Liver (tissue), 3 donors: Measurements from ENCODE around the gene ENPP1.

Source experiments
- CTCF ChIP-seq: fragments of 150-350 bp; IDR thresholded peaks from 2 replicates; pipeline ENCODE4 v1.5.1; 2017; ENCODE audit warnings: improper control_type of control experiment, low read depth, low read length; ENCODE audit not compliant: missing input control
- MAX ChIP-seq: IDR thresholded peaks from 2 replicates; pipeline ENCODE4 v1.6.1; 2016; ENCODE audit warnings: antibody characterized with exemption
- RAD21 ChIP-seq, 2 donors: IDR thresholded peaks; 2 replicates each; pipeline ENCODE4 v1.6.1; 2016; ENCODE audit warnings: antibody characterized with exemption in 2 of 2, mild to moderate bottlenecking in 2 of 2
- REST ChIP-seq: IDR thresholded peaks from 2 replicates; pipeline ENCODE4 v1.6.1; 2016; ENCODE audit warnings: antibody characterized with exemption, mild to moderate bottlenecking
- RXRA ChIP-seq, 2 donors: IDR thresholded peaks; 2 replicates each; pipeline ENCODE4 v1.6.1; 2017 to 2018; ENCODE audit warnings: antibody characterized with exemption in 2 of 2, mild to moderate bottlenecking in 1 of 2
- SP1 ChIP-seq: IDR thresholded peaks from 2 replicates; pipeline ENCODE4 v1.6.1; 2018; ENCODE audit warnings: antibody characterized with exemption, mild to moderate bottlenecking
- YY1 ChIP-seq: IDR thresholded peaks from 2 replicates; pipeline ENCODE4 v1.6.1; 2016; ENCODE audit warnings: antibody characterized with exemption, mild to moderate bottlenecking
- ZBTB33 ChIP-seq: IDR thresholded peaks from 2 replicates; pipeline ENCODE4 v1.6.1; 2016; ENCODE audit warnings: antibody characterized with exemption
- donor health status: healthy.
- donor health status: healthy.

GRCh38 chr6:131778169-131778568, 29.7 kb upstream of the ENPP1 start:
- TF ChIP-seq MAX (no peak), RXRA (IDR thresholded peaks at IDR 0.05) (no peak), YY1 (no peak), SP1 (no peak), CTCF (no peak), RAD21 (IDR thresholded peaks at IDR 0.05) (no peak), ZBTB33 (no peak), REST (no peak)
